H1 (cell line): ENCODE results near the gene NOTCH4. TPM values are rescaled to one million over a fixed set of nuclear protein-coding genes. Genes with fewer than 3 reads are reported as not detected.

Experiments used
- CTCF ChIA-PET: fragments of 300-600 bp; sonication (Branson Sonifier 250); formaldehyde crosslinking; loops from one replicate; lab custom pipeline; 2021; ENCODE audit not compliant: partially characterized antibody; lab: Charles Lee
- POLR2A ChIA-PET: fragments of 300-600 bp; sonication (Branson Sonifier 250); formaldehyde crosslinking; loops from one replicate; lab custom pipeline; 2021; ENCODE audit warnings: inconsistent platforms; ENCODE audit not compliant: partially characterized antibody; lab: Charles Lee
- DNase-seq, 2 experiments: peaks; one replicate each; pipeline versions ENCODE4 v3.0.0 to v3.0.0-alpha.2; 2010 to 2022; ENCODE audit warnings: low spot score in 2 of 2, low read depth in 1 of 2, mixed read lengths in 1 of 2
- FAIRE-seq: peaks from 2 replicates; lab custom pipeline; 2011; peaks lifted over from hg19 to GRCh38; lab: Jason Lieb, UNC
- H2AFZ ChIP-seq: 2 replicates; pipeline ENCODE4 v1.8.1; 2012; ENCODE audit warnings: low read length, inconsistent platforms
- H2AK5ac ChIP-seq: 2 replicates; pipeline ENCODE4 v1.6.1; 2013; ENCODE audit warnings: low read depth, low read length
- H2BK120ac ChIP-seq: replicated peaks from 2 replicates; pipeline ENCODE3; 2013; ENCODE audit warnings: low read depth, low read length, inconsistent platforms
- H2BK12ac ChIP-seq: 2 replicates; pipeline ENCODE4 v1.6.1; 2013; ENCODE audit warnings: low read depth, low read length
- H2BK15ac ChIP-seq: 2 replicates; pipeline ENCODE4 v1.6.1; 2013; ENCODE audit warnings: low read length
- H2BK20ac ChIP-seq: 2 replicates; pipeline ENCODE4 v1.6.1; 2013; ENCODE audit warnings: low read length
- H2BK5ac ChIP-seq: 2 replicates; pipeline ENCODE4 v1.6.1; 2013; ENCODE audit warnings: low read depth, low read length
- H3K14ac ChIP-seq: 2 replicates; pipeline ENCODE4 v1.6.1; 2013; ENCODE audit warnings: inconsistent platforms; ENCODE audit not compliant: insufficient read length
- H3K18ac ChIP-seq: 2 replicates; pipeline ENCODE4 v1.6.1; 2013; ENCODE audit warnings: low read length; ENCODE audit errors: extremely low read depth
- H3K23ac ChIP-seq: 2 replicates; pipeline ENCODE4 v1.6.1; 2013; ENCODE audit warnings: inconsistent platforms; ENCODE audit not compliant: insufficient read length
- H3K23me2 ChIP-seq: 2 replicates; pipeline ENCODE4 v1.6.1; 2013; ENCODE audit warnings: low read depth, low read length
- H3K27ac ChIP-seq: 2 replicates; pipeline ENCODE4 v1.6.1; 2011; ENCODE audit warnings: low read depth, low read length, inconsistent platforms
- H3K27me3 ChIP-seq, 4 experiments: replicated peaks in 1 of 4; 1 replicate in 1 of 4; 2 replicates in 3 of 4; pipeline versions ENCODE4 v1.6.1 to v1.8.1; 2011 to 2013; ENCODE audit warnings: low read length in 3 of 4, mild to moderate bottlenecking in 3 of 4, inconsistent platforms in 2 of 4, mixed read lengths in 2 of 4, moderate library complexity in 1 of 4; ENCODE audit not compliant: control insufficient read depth in 3 of 4, insufficient read depth in 3 of 4; ENCODE audit errors: extremely low read depth in 1 of 4
- H3K36me3 ChIP-seq, 4 experiments: 2 replicates each; pipeline versions ENCODE4 v1.6.1 to v1.8.1; 2011 to 2013; ENCODE audit warnings: mild to moderate bottlenecking in 4 of 4, low read length in 3 of 4, moderate library complexity in 2 of 4, control low read depth in 1 of 4, inconsistent platforms in 1 of 4; ENCODE audit not compliant: insufficient read depth in 4 of 4, control insufficient read depth in 2 of 4
- H3K4ac ChIP-seq: replicated peaks from 2 replicates; pipeline ENCODE3; 2013; ENCODE audit warnings: low read length, low read depth, mixed read lengths, inconsistent platforms; ENCODE audit not compliant: insufficient read length
- H3K4me1 ChIP-seq, 4 experiments: replicated peaks in 1 of 4; 1 replicate in 1 of 4; 2 replicates in 3 of 4; pipeline versions ENCODE4 v1.6.1 to v1.8.1; 2011 to 2013; ENCODE audit warnings: low read length in 3 of 4, inconsistent platforms in 2 of 4, mixed read lengths in 1 of 4; ENCODE audit not compliant: insufficient read depth in 4 of 4, control insufficient read depth in 3 of 4
- H3K4me2 ChIP-seq, 2 experiments: 2 replicates each; pipeline versions ENCODE4 v1.6.1 to v1.8.1; 2011 to 2013; ENCODE audit warnings: low read depth in 2 of 2, low read length in 2 of 2, control low read depth in 1 of 2, inconsistent platforms in 1 of 2, mild to moderate bottlenecking in 1 of 2; ENCODE audit not compliant: insufficient read depth in 1 of 2
- H3K4me3 ChIP-seq, 4 experiments: fragments of 200-600, 300-600 bp in 1 of 4; sonication (generic), shearing (Covaris generic), sonication (Bioruptor Twin) in 1 of 4; 2 replicates each; pipeline versions ENCODE4 v1.5.1 to v1.8.1; 2011 to 2016; ENCODE audit warnings: low read length in 4 of 4, low read depth in 3 of 4, control low read depth in 2 of 4, inconsistent platforms in 2 of 4, mild to moderate bottlenecking in 2 of 4, mixed read lengths in 1 of 4, moderate library complexity in 1 of 4; ENCODE audit not compliant: insufficient read depth in 2 of 4; ENCODE audit errors: extremely low read depth in 1 of 4
- H3K56ac ChIP-seq: replicated peaks from 2 replicates; pipeline ENCODE3; 2013; ENCODE audit warnings: low read depth, mild to moderate bottlenecking, mixed read lengths, low read length, inconsistent platforms; ENCODE audit not compliant: insufficient read length
- H3K79me1 ChIP-seq: 2 replicates; pipeline ENCODE4 v1.6.1; 2013; ENCODE audit warnings: low read depth, low read length, control low read depth
- H3K79me2 ChIP-seq, 2 experiments: 2 replicates each; pipeline versions ENCODE4 v1.6.1 to v1.8.1; 2012 to 2013; ENCODE audit warnings: low read length in 2 of 2, mild to moderate bottlenecking in 2 of 2, inconsistent platforms in 1 of 2; ENCODE audit not compliant: insufficient read depth in 2 of 2, control insufficient read depth in 1 of 2
- H3K9ac ChIP-seq, 4 experiments: replicated peaks in 1 of 4; 1 replicate in 1 of 4; 2 replicates in 3 of 4; pipeline versions ENCODE4 v1.6.1 to v1.8.1; 2011 to 2013; ENCODE audit warnings: low read depth in 3 of 4, low read length in 3 of 4, control low read depth in 2 of 4, mild to moderate bottlenecking in 2 of 4, moderate library complexity in 2 of 4, inconsistent platforms in 1 of 4; ENCODE audit errors: extremely low read depth in 1 of 4
- H3K9me3 ChIP-seq, 2 experiments: 2 replicates each; pipeline versions ENCODE4 v1.6.1 to v1.8.1; 2012 to 2013; ENCODE audit warnings: mild to moderate bottlenecking in 2 of 2, moderate library complexity in 2 of 2, control low read depth in 1 of 2, inconsistent platforms in 1 of 2, low read depth in 1 of 2, low read length in 1 of 2, mixed read lengths in 1 of 2; ENCODE audit not compliant: insufficient read depth in 2 of 2
- H4K20me1 ChIP-seq, 2 experiments: replicated peaks in 1 of 2; 2 replicates each; pipeline versions ENCODE3 to v1.8.1; 2011 to 2013; ENCODE audit warnings: inconsistent platforms in 2 of 2, low read length in 2 of 2, mild to moderate bottlenecking in 1 of 2; ENCODE audit not compliant: insufficient read depth in 2 of 2, control insufficient read depth in 1 of 2
- H4K5ac ChIP-seq: 2 replicates; pipeline ENCODE4 v1.6.1; 2013; ENCODE audit warnings: low read length, low read depth, mixed read lengths, inconsistent platforms; ENCODE audit not compliant: insufficient read length
- H4K8ac ChIP-seq: 2 replicates; pipeline ENCODE4 v1.8.0; 2013; ENCODE audit warnings: mild to moderate bottlenecking, moderate library complexity, low read length, inconsistent platforms; ENCODE audit not compliant: insufficient read depth; ENCODE audit errors: extremely low read depth
- H4K91ac ChIP-seq: replicated peaks from 2 replicates; pipeline ENCODE3; 2013; ENCODE audit warnings: low read length, mixed read lengths, inconsistent platforms; ENCODE audit not compliant: insufficient read length
- BCL11A ChIP-seq, 2 experiments: IDR thresholded peaks; one replicate each; pipeline ENCODE4 v1.6.1; 2011; ENCODE audit warnings: low read depth in 2 of 2, low read length in 2 of 2, mild to moderate bottlenecking in 2 of 2
- CBX5 ChIP-seq: fragments of 300-800, 300-1000 bp; sonication (generic); IDR thresholded peaks from 2 replicates; pipeline ENCODE4 v1.7.1; 2016; ENCODE audit warnings: antibody characterized with exemption, low read length, low read depth
- CHD2 ChIP-seq: IDR thresholded peaks from 2 replicates; pipeline ENCODE4 v1.6.1; 2012; ENCODE audit warnings: low read length, improper control_type of control experiment
- CREB1 ChIP-seq: IDR thresholded peaks from 2 replicates; pipeline ENCODE4 v1.6.1; 2012; ENCODE audit warnings: inconsistent platforms
- KDM4A ChIP-seq: IDR thresholded peaks from one replicate; pipeline ENCODE4 v1.7.1; 2012; ENCODE audit warnings: low read depth, mild to moderate bottlenecking, moderate library complexity, low read length, inconsistent platforms; ENCODE audit not compliant: severe bottlenecking
- PHF8 ChIP-seq: fragments of 200-600 bp; sonication (generic); conservative IDR thresholded peaks from 2 replicates; pipeline ENCODE4 v1.7.1; 2012; ENCODE audit warnings: low read depth, mild to moderate bottlenecking, inconsistent platforms, low read length, moderate library complexity
- WGBS, 2 experiments: shearing (Covaris generic) in 1 of 2; methylation state at CpG; one replicate each; pipeline versions ENCODE4 v1.1.6 to v1.1.7; 2013 to 2015; ENCODE audit warnings: low lambda C conversion rate in 2 of 2, mixed read lengths in 2 of 2, inconsistent platforms in 1 of 2, low coverage in 1 of 2, missing lambda C conversion rate in 1 of 2; ENCODE audit not compliant: insufficient replicate concordance in 2 of 2, insufficient coverage in 1 of 2, insufficient read length in 1 of 2; ENCODE audit errors: extremely low coverage in 1 of 2, missing lambda C conversion rate in 1 of 2; 5-methylcytosine and 5-hydroxymethylcytosine counted together
- polyA plus RNA-seq, 7 experiments: library from polyadenylated mRNA; depleted of rRNA in 3 of 7; stranded (reverse) in 5 of 7; unstranded in 2 of 7; fragments of >200 nt in 5 of 7; fragments of 200-250 nt in 2 of 7; gene quantifications; 1 replicate in 5 of 7; 2 replicates in 1 of 7; 4 replicates in 1 of 7; pipeline versions ENCODE4 v1.2.1 to v1.2.3, GENCODE V29; 2011 to 2013; ENCODE audit warnings: missing spikeins in 2 of 7, mixed read lengths in 2 of 7
- total RNA-seq: library from RNA; stranded (reverse); fragmentation: NEBNext Ultra II Directional; extraction: Animal tissue kit (Norgen Biotek cat#: 25700); gene quantifications from 2 replicates; pipeline ENCODE4 v1.2.1, GENCODE V29; 2021
- TF ChIP-seq, protein P1 (sequence below): IDR thresholded peaks from 2 replicates; pipeline ENCODE4 v1.6.1; 2011; ENCODE audit warnings: low read length, improper control_type of control experiment

NOTCH4 gene
- total and polyA plus RNA-seq, 2 of the 8 experiments (the other 6 are each of a cell fraction or from before 2014, with no cell fraction given) = 1.9 to 2.8 TPM

DNA sequence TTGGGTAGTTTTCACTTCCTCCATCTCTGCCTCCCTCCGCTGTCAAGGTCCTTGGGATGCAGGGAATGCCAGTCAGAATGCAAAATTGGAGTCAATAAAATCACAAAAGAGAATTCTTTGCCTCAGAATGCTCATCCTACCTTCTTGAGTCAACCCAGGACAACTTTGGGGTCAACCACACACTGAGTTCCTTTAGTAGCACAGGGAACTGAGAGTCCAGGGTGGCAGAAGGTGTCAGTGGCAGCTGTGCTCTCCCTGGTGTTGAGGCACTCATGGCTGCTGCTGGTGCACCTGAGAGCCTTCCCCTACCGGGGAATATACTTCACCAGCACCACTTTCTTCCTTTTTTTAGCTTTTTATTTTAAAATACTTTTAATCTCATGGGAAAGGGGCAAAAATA lies 829 bp upstream of the NOTCH4 start:
- no peak overlapping the region for H3K27ac ChIP-seq
- no peaks in the 10 kb centered on the region for H3K9me3 ChIP-seq
- TF ChIP-seq CREB1 (no peak), BCL11A (IDR thresholded peaks at IDR 0.05; ENCODE audit: low read depth in 2 of 2, low read length in 2 of 2) (no peak), PHF8 (no peak), KDM4A (no peak), CHD2 (no peak), CBX5 (no peak)
- TF ChIP-seq, protein P1, sequence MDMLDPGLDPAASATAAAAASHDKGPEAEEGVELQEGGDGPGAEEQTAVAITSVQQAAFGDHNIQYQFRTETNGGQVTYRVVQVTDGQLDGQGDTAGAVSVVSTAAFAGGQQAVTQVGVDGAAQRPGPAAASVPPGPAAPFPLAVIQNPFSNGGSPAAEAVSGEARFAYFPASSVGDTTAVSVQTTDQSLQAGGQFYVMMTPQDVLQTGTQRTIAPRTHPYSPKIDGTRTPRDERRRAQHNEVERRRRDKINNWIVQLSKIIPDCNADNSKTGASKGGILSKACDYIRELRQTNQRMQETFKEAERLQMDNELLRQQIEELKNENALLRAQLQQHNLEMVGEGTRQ = no peak
- no peak overlapping the region for H2AK5ac ChIP-seq
- no peak for DNase-seq
- H3K4ac ChIP-seq = no peak overlapping the region
- no peak overlapping the region for H4K5ac ChIP-seq
- no peaks in the 10 kb centered on the region for H3K79me2 ChIP-seq
- H4K8ac ChIP-seq = no peak overlapping the region
- no peaks in the 10 kb centered on the region for H3K23me2 ChIP-seq
- no peak overlapping the region for H2BK20ac ChIP-seq
- peaks cover 0 to 9% (median under 1%) of the 10 kb centered on the region in 4 experiments; a peak in 1 of 7 replicates for H3K4me1 ChIP-seq
- no peaks in the 10 kb centered on the region for H3K79me1 ChIP-seq
- no peak overlapping the region for H2AFZ ChIP-seq
- no peak overlapping the region for H2BK5ac ChIP-seq
- H3K23ac ChIP-seq = no peak overlapping the region
- H4K91ac ChIP-seq = no peak overlapping the region
- no peak overlapping the region for H2BK12ac ChIP-seq
- H3K56ac ChIP-seq = no peak overlapping the region
- H2BK120ac ChIP-seq = no peak overlapping the region
- no peak overlapping the region for H2BK15ac ChIP-seq
- no peak overlapping the region for H3K9ac ChIP-seq
- H3K4me2 ChIP-seq = no peak overlapping the region
- CTCF ChIA-PET = no interaction called here
- H3K27me3 ChIP-seq = no peaks in the 10 kb centered on the region
- no peaks in the 10 kb centered on the region for H3K36me3 ChIP-seq
- no peak overlapping the region for H3K4me3 ChIP-seq
- no peak overlapping the region for H3K18ac ChIP-seq
- POLR2A ChIA-PET = no interaction called here
- FAIRE-seq = no peak
- no peaks in the 10 kb centered on the region for H4K20me1 ChIP-seq
- H3K14ac ChIP-seq = no peak overlapping the region
- WGBS, 2 experiments = 86% methylated on average over 2 of the region's 2 CpGs; no CpG with 5 or more reads in 1 of the 2 experiments
